SJCRH30 (cell line): ENCODE data around the gene RIIAD1. TPM values are rescaled to one million over a fixed set of nuclear protein-coding genes. Genes with fewer than 3 reads are reported as not detected.

Experiments
- DNase-seq, 2 experiments: peaks; one replicate each; pipeline ENCODE4 v3.0.0-alpha.2; 2015 to 2020
- H3K27ac ChIP-seq: fragments of 250-450 bp; sonication (Bioruptor Pico); 2 replicates; pipeline ENCODE4 v1.5.1; 2020; ENCODE audit warnings: mild to moderate bottlenecking, moderate library complexity
- H3K27me3 ChIP-seq: fragments of 250-450 bp; sonication (Bioruptor Pico); 2 replicates; pipeline ENCODE4 v1.5.1; 2020; ENCODE audit warnings: mild to moderate bottlenecking, moderate library complexity
- H3K36me3 ChIP-seq: fragments of 250-450 bp; sonication (Bioruptor Pico); 2 replicates; pipeline ENCODE4 v1.5.1; 2020; ENCODE audit warnings: mild to moderate bottlenecking, moderate library complexity
- H3K4me1 ChIP-seq: fragments of 250-450 bp; sonication (Bioruptor Pico); 2 replicates; pipeline ENCODE4 v1.5.1; 2020; ENCODE audit warnings: mild to moderate bottlenecking, moderate library complexity
- H3K4me3 ChIP-seq: fragments of 250-450 bp; sonication (Bioruptor Pico); 2 replicates; pipeline ENCODE4 v1.5.1; 2020; ENCODE audit warnings: mild to moderate bottlenecking, moderate library complexity
- H3K9me3 ChIP-seq: fragments of 250-450 bp; sonication (Bioruptor Pico); replicated peaks from 2 replicates; pipeline ENCODE4 v1.5.1; 2020; ENCODE audit warnings: mild to moderate bottlenecking, moderate library complexity
- total RNA-seq: library from RNA; depleted of rRNA; stranded (reverse); fragments of >200 nt; shearing (Covaris generic); gene quantifications from 2 replicates; pipeline ENCODE4 v1.2.3, GENCODE V29; 2014

RIIAD1 gene
- total RNA-seq, 1 experiment from 2014 or later, result not detected

DNA sequence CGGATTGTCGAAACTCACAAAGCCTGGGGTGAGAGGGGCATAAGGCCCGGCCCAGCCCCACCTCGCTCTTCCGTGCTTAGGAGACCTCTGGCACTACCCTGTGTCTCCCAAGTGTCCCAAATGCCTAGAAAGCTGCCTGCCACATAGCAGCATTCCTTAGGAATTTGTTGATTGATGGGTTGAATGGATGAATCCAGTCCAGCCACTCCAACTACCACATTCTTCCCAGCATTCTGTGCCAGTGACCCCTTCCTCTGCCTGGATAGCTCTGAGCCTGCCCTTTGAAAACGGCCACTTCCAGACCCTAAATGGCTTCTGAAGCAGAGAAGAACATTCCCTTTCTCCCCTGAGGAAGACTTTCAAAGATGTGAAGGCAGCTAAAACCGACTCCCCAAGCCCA lies 16.2 kb upstream of the RIIAD1 start:
- no peak for DNase-seq
- no peak overlapping the region for H3K4me3 ChIP-seq
- H3K4me1 ChIP-seq, result no peaks in the 10 kb centered on the region
- H3K9me3 ChIP-seq, result no peaks in the 10 kb centered on the region
- H3K27me3 ChIP-seq, result no peaks in the 10 kb centered on the region
- no peak overlapping the region for H3K27ac ChIP-seq
- H3K36me3 ChIP-seq, result no peaks in the 10 kb centered on the region; the same call in 1 of the 2 replicates

DNA sequence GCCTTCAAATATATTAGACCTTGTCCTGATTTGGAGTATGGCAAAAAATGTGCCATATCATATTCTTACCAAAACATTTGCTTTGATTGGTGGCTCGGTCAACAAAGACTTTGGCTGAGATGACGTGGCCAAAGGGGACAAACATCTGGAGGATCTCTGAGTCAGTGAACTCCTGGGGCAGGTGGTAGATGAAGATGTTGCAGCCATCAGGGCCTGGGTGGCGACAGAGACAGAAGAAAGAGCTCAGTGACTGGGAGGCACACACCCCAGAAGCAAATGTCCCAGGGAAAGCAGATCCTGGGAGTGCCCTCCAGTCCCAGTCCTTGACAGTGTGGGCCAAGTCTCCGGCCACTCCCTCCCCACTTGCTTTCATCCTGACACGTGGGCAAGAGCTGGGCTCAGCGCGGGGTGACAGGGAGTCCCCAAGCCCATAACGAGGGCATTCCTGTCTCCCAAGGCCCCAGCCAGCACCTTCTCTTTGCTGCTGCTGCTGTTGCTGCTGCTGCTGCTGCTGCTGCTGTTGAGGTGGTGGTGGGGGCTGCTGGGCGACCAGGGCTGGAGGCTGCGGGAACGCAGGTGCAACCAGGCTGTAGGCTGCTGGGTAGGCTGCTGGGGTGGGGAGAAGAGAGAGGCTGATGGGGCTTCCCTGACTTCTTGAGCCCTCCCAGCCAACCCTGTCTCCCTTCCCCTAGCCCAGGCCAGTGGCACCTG lies 15.4 kb upstream of the RIIAD1 start:
- no peaks in the 10 kb centered on the region; the same call in 1 of the 2 replicates for H3K36me3 ChIP-seq
- no peaks in the 10 kb centered on the region for H3K4me1 ChIP-seq
- no peak for DNase-seq
- H3K27me3 ChIP-seq, result no peaks in the 10 kb centered on the region; the same call in 1 of the 2 replicates
- no peak overlapping the region for H3K4me3 ChIP-seq
- no peak overlapping the region for H3K27ac ChIP-seq
- no peaks in the 10 kb centered on the region for H3K9me3 ChIP-seq

DNA sequence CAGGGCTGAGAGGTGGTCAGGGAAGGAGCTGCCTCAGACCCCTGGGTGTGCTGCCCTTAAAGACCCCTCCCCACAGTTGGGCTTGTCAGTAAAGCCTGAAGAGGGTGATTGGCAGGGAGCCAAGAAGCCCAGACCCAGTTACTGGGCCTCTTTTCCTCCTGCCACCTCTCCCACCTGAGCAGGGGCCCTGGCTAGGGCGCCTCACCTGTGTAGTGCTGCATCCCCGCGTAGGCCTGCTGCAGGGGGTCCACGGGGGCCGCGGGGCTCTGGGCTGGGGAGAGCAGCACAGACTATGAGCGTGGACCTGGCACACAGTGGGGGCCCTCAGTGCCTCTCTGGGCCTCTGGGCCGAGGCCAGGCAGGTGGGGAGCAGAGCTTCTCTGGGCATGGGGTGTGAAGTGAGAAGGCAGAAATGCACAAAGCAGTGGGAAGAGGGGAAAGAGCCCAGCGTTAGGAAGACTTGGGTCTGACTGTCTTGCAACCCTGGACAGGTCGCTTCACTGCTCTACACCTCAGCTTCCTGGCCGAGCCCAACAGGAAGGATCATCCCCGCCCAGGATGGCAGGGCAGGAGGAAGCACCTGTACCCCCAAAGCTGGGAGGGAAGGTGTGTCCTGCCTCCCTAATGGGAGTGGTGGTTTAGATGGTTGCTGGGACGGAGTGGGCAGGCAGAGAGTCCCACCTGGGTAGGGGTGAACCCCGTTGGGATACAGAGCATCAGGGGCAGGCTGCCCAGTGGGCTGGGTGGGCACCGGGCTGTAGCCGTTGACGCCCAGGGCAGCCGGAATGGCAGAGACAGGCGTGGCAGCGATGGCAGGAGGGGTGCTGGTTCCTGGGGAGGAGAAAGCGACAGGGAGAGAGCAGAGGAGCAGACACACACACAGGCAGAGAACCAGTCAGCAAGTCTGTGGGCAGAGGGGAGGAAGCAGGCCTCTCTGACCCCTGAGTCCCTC lies 14.6 kb upstream of the RIIAD1 start:
- no peak for DNase-seq
- Histone ChIP-seq H3K36me3 (no peaks in the 10 kb centered on the region), H3K9me3 (no peaks in the 10 kb centered on the region), H3K4me1 (no peaks in the 10 kb centered on the region), H3K27ac (no peak overlapping the region), H3K4me3 (no peak overlapping the region), H3K27me3 (no peaks in the 10 kb centered on the region; the same call in 1 of the 2 replicates)

DNA sequence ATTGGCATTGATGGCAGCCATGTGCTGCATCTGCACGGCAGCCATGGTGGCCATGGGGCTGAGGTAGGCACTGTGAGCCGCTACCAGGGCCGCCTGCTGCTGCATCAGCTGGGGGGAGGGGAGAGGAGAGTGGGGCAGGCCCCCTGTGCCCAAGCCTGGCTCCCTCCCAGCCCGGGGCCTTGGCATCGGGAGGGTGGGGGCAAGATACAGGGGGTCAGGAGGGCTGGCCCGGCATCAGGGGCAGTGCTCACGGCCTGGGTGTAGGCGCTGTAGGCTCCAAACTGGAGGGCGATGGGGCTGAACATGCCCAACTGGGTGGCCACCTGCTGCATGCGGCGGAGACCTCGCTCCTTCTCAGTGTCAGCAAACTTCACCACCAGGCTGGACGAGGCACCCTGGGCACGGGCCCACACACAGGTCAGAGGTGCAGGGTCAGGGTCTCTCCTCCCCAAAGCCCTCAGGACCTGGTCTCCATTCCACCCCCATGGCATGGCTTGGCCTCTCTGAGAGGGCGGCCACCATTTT lies 13.7 kb upstream of the RIIAD1 start:
- no peaks in the 10 kb centered on the region; the same call in 1 of the 2 replicates for H3K27me3 ChIP-seq
- H3K4me3 ChIP-seq, result no peak overlapping the region
- no peak for DNase-seq
- H3K4me1 ChIP-seq, result no peaks in the 10 kb centered on the region
- no peak overlapping the region for H3K27ac ChIP-seq
- H3K9me3 ChIP-seq, result no peaks in the 10 kb centered on the region
- H3K36me3 ChIP-seq, result no peaks in the 10 kb centered on the region

DNA sequence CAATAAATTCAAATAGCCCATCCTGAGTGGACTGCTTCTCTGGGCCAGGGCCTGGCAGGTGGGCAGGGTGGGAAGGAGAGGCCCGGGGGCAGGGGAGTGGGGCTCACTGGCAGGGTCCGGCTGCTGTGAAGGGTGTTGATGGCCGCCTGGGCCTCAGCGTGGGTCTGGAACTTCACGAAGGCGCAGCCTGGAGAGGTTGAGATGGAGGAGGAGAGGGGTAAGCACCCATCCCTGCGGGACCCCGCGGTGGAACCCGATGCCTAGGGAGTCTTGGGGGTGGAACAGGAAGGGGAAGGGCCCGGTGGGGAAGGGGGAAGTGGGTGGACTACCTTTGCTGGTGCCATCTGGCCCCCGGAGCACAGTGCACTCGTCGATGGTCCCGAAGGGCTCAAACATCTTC lies 12.4 kb upstream of the RIIAD1 start:
- no peaks in the 10 kb centered on the region; the same call in 1 of the 2 replicates for H3K27me3 ChIP-seq
- DNase-seq, result no peak

DNA sequence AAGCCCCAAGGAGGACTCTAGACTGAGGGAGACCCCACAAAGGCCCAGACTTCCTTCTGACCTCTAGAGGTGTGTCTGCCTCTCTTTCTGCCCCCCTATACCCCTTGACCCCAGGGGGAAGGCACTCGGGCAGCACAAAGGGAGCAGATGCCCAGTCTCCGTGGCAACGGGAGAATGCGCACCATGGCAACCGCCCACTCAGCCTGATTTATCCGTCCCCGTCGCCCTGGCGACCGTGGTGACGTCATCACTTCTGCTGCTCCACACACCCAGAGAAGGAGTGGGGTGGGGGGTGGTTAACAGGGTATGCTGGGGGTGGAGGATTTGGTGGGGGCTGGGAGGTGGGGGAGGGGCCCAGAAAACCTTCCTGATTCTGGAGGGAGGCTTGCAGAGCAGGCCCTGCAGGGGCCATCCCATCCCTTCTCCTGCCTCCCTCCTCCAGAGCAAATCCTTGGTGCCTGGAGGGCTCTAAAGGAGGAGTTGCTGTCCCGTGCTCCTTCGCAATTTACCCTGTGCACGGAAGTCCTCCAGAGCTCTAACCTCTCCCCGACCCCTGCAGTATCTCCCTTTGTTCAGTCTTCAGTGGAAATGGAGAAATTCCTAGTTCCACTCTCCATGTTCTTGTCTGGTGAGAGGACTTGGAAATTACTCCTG lies 11.0 kb upstream of the RIIAD1 start:
- H3K27me3 ChIP-seq, result no peaks in the 10 kb centered on the region; the same call in none of the 2 replicates
- H3K36me3 ChIP-seq, result no peaks in the 10 kb centered on the region
- DNase-seq, result peak; percentile 35 to 54
- no peak overlapping the region for H3K27ac ChIP-seq
- no peaks in the 10 kb centered on the region for H3K4me1 ChIP-seq
- no peak overlapping the region for H3K4me3 ChIP-seq
- no peaks in the 10 kb centered on the region for H3K9me3 ChIP-seq

More for the DNA sequence above, 12.4 kb upstream of the RIIAD1 start:
- H3K27ac ChIP-seq, result no peak overlapping the region
- no peak overlapping the region for H3K4me3 ChIP-seq
- no peaks in the 10 kb centered on the region for H3K36me3 ChIP-seq
- no peaks in the 10 kb centered on the region for H3K4me1 ChIP-seq
- H3K9me3 ChIP-seq, result no peaks in the 10 kb centered on the region

DNA sequence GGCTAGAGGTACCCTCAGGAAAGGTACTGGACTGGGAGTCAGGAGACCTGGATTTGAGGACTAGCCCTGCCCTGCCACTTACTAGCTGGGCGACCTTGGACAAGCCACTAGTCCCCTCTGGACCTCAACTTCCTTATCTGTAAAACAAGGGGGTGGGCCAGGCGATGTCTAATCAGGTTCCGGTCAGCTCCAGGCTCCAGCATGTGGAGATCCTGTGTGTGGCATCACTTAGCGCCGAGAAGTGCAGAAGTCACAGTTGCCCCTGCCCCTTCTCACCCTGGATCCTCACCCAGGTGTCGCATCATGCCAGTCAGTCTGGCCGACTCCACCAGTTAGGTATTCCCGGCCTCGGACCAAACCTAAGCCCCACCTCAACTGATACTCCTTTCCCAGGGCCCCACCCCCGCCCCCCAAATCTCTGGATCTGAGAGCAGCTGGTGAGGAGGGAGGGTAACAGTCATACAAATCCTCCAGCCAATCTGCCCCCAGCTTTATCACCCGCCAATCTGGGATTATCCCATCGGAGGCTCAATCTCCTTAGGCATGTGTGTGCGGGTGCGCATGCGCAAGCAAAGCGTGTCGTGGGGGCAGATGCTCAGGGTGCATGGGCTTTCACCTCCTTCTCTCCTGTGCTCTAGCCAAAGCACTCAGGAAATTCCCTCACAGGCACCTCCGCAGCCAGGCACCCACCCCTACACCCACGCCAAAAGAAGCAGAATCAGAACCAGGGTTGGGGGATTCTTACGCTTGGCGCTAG lies 10.1 kb upstream of the RIIAD1 start:
- Histone ChIP-seq H3K4me3 (no peak overlapping the region), H3K9me3 (no peaks in the 10 kb centered on the region), H3K4me1 (no peaks in the 10 kb centered on the region), H3K36me3 (no peaks in the 10 kb centered on the region), H3K27ac (no peak overlapping the region), H3K27me3 (no peaks in the 10 kb centered on the region; the same call in none of the 2 replicates)
- no peak for DNase-seq

DNA sequence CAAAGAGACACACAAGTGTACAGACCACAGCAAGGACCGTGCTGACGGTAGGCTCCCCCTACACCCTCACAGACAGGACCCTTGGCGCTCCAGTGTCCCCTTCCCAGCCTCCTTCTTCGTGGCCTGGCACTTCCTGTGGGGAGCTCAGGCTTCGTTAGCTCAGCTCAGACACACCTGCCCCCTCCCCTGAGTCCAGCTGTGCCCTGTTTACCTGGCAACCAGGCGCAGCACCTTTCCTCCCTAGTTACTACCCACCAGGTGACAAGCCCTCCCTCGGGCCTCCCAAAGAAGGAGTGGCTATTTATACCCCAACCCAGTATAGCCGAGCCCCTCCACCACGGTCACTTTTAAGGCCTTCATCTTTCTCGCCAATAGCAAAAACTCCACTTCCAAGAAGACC lies 9.4 kb upstream of the RIIAD1 start:
- Histone ChIP-seq H3K27ac (no peak overlapping the region), H3K9me3 (no peaks in the 10 kb centered on the region), H3K27me3 (no peaks in the 10 kb centered on the region; the same call in none of the 2 replicates), H3K4me3 (no peak overlapping the region), H3K36me3 (no peaks in the 10 kb centered on the region), H3K4me1 (no peaks in the 10 kb centered on the region)
- no peak for DNase-seq

- H3K4me3 ChIP-seq, result no peak overlapping the region
- no peak overlapping the region for H3K27ac ChIP-seq
- H3K27me3 ChIP-seq, result no peaks in the 10 kb centered on the region; the same call in none of the 2 replicates
- no peaks in the 10 kb centered on the region for H3K9me3 ChIP-seq
- no peaks in the 10 kb centered on the region for H3K4me1 ChIP-seq
- DNase-seq, result no peak
- H3K36me3 ChIP-seq, result no peaks in the 10 kb centered on the region
Observed at GRCh38 chr1:151713044-151713443, 8.3 kb upstream of the RIIAD1 start.

DNA sequence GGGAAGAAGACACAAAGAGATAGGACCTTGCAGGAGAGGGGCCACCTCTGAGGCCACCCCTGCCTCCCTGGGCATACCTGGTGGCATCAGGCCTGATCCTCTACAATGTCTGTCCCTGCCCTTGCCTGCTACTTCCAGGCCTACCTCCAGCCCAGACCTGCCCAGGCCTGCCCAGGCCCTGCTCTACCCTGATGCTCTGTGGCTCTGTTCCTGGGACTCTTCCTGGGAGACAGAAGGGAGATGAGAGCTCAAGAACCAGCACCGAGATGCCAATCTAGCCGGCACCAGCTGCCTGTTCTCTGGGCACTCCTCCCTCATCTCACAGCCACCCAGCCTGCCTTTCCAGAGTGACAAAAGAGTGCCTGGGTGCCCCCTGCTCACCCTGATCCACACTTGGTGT lies 7.4 kb upstream of the RIIAD1 start:
- H3K9me3 ChIP-seq, result no peaks in the 10 kb centered on the region
- no peak for DNase-seq
- no peaks in the 10 kb centered on the region for H3K36me3 ChIP-seq
- no peaks in the 10 kb centered on the region for H3K4me1 ChIP-seq
- H3K4me3 ChIP-seq, result no peak overlapping the region
- no peaks in the 10 kb centered on the region; the same call in none of the 2 replicates for H3K27me3 ChIP-seq
- no peak overlapping the region for H3K27ac ChIP-seq

GRCh38 chr1:151714820-151715725 lies 6.2 kb upstream of the RIIAD1 start:
- Histone ChIP-seq H3K4me1 (no peaks in the 10 kb centered on the region), H3K36me3 (no peaks in the 10 kb centered on the region), H3K4me3 (no peak overlapping the region), H3K27ac (no peak overlapping the region), H3K27me3 (no peaks in the 10 kb centered on the region; the same call in none of the 2 replicates), H3K9me3 (no peaks in the 10 kb centered on the region)
- no peak for DNase-seq

DNA sequence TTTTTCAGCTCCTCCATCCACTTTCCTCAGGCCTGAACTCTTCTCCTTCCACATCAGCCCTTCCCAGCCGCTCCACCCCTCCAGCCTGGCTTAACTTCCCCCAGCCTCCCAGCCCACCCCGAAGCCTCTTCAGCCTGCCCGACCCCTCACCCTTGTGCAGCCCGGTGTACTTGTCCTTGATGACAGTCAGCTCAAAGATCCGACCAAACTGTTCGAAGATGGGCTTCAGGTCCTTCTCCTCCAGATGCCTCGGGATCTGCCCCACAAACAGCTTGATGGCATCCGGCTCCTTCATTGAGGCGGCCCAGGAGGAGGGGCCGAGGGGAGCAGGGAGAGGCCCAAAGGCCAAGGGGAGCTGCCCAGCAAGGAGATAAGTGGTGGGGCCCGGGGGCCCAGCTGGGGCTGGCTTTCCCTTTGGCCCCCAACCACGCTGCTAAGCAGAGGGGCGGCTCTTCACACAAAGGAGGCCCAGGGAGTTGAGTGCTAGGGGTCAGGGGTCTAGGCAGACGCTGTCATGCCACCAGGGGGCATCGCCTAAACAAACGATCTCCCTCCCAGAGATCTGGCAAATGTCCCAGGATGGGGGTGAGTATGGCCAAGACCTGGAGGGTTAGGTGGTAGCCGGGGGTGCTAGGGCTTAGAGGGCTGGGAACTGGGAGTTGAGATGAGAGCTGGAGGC lies 5.5 kb upstream of the RIIAD1 start:
- Histone ChIP-seq H3K9me3 (no peaks in the 10 kb centered on the region), H3K27ac (no peak overlapping the region), H3K4me3 (no peak overlapping the region), H3K4me1 (no peaks in the 10 kb centered on the region), H3K27me3 (no peaks in the 10 kb centered on the region; the same call in 1 of the 2 replicates), H3K36me3 (no peaks in the 10 kb centered on the region)
- DNase-seq, result peak; percentile 24 to 37

GRCh38 chr1:151716405-151716762 lies 4.9 kb upstream of the RIIAD1 start:
- Histone ChIP-seq H3K27me3 (no peaks in the 10 kb centered on the region; the same call in 1 of the 2 replicates), H3K27ac (no peak overlapping the region), H3K9me3 (no peaks in the 10 kb centered on the region), H3K4me3 (no peak overlapping the region), H3K4me1 (no peaks in the 10 kb centered on the region), H3K36me3 (no peaks in the 10 kb centered on the region)
- DNase-seq, result no peak
